Esophagus mucosa (tissue), 1 donor: ENCODE measurements around the gene MBNL1. TPM values are rescaled to one million over a fixed set of nuclear protein-coding genes. Genes with fewer than 3 reads are reported as not detected.

ENCODE experiments used
- ATAC-seq: fragments of 200-7000 bp; cut with Tn5 transposase; one replicate; pipeline ENCODE4 v1.9.1; 2020
- total RNA-seq: library from RNA; stranded (reverse); gene quantifications from one replicate; pipeline ENCODE4 v1.2.4, GENCODE V29; 2023
- donor health status: DM: yes; HTN: yes; CAD: no.

The MBNL1 gene
- total RNA-seq = 95.4 TPM

GRCh38 chr3:152268555-152269055 is at the start of gene MBNL1:
MBNL1 (plus strand) TSS chr3:152268929; CDS start chr3:152300194, 31,265 bp downstream.
- peak; percentile 71 for ATAC-seq

- no peak for ATAC-seq
Observed at GRCh38 chr3:152219216-152219615, 49.5 kb upstream of the MBNL1 start.

- no peak for ATAC-seq
Observed at GRCh38 chr3:152219769-152220255, 48.9 kb upstream of the MBNL1 start.

- ATAC-seq = no peak
Observed at GRCh38 chr3:152222327-152222726, 46.4 kb upstream of the MBNL1 start.

GRCh38 chr3:152225201-152225600 is 43.5 kb upstream of the MBNL1 start:
- no peak for ATAC-seq

- ATAC-seq = no peak
Observed at GRCh38 chr3:152226176-152226575, 42.6 kb upstream of the MBNL1 start.

GRCh38 chr3:152227027-152227426 is 41.7 kb upstream of the MBNL1 start:
- no peak for ATAC-seq

- no peak for ATAC-seq
Observed at GRCh38 chr3:152229692-152230091, 39.0 kb upstream of the MBNL1 start.

- ATAC-seq = no peak
Observed at GRCh38 chr3:152230370-152230769, 38.4 kb upstream of the MBNL1 start.

- no peak for ATAC-seq
Observed at GRCh38 chr3:152232001-152232400, 36.7 kb upstream of the MBNL1 start.

- peak; percentile 83 for ATAC-seq
Observed at GRCh38 chr3:152232679-152233078, 36.0 kb upstream of the MBNL1 start.

- ATAC-seq = no peak
Observed at GRCh38 chr3:152234657-152235375, 33.9 kb upstream of the MBNL1 start.

GRCh38 chr3:152235709-152236298 is 32.9 kb upstream of the MBNL1 start:
- ATAC-seq = peak; percentile 59

GRCh38 chr3:152236716-152237115 is 32.0 kb upstream of the MBNL1 start:
- no peak for ATAC-seq

- ATAC-seq = no peak
Observed at GRCh38 chr3:152241142-152242017, 27.3 kb upstream of the MBNL1 start.

- ATAC-seq = no peak
Observed at GRCh38 chr3:152243301-152243711, 25.4 kb upstream of the MBNL1 start.

- peak; percentile 20 for ATAC-seq
Observed at GRCh38 chr3:152243721-152244516, 24.8 kb upstream of the MBNL1 start.

- no peak for ATAC-seq
Observed at GRCh38 chr3:152244517-152244888, 24.2 kb upstream of the MBNL1 start.

GRCh38 chr3:152245498-152246170 is 23.1 kb upstream of the MBNL1 start:
- ATAC-seq = no peak

- ATAC-seq = no peak
Observed at GRCh38 chr3:152251916-152252315, 16.8 kb upstream of the MBNL1 start.

- ATAC-seq = no peak
Observed at GRCh38 chr3:152252755-152253154, 16.0 kb upstream of the MBNL1 start.

GRCh38 chr3:152253514-152253913 is 15.2 kb upstream of the MBNL1 start:
- no peak for ATAC-seq
